CD4-positive, alpha-beta T cell treated with Interleukin-12 subunit alpha and Interleukin-12 subunit beta, for 1 hour (primary cell): ENCODE data around the gene PCSK1N.
"Not testable (repeated sequence)": the region's sequence is repeated elsewhere in the genome, so short reads cannot be mapped to it uniquely, and the experiment has no call there.

ENCODE experiments used
- DNase-seq: peaks from one replicate; pipeline ENCODE4 v3.0.0-alpha.2; 2020

Gene PCSK1N

DNA sequence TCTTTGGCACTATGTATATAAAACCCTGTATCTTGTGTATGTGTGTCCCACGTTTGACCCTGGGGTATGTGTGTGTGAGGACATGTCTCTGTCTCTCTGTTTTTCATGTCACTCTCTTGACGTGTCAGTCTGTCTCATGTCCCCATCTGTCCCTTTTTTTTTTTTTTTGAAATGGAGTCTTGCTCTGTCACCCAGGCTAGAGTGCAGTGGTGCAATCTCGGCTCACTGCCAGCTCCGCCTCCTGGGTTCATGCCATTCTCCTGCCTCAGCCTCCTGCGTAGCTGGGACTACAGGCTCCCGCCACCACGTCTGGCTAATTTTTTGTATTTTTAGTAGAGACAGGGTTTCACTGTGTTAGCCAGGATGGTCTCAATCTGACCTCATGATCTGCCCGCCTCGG is 16.0 kb downstream of the PCSK1N start:
- DNase-seq: not testable (repeated sequence)

DNA sequence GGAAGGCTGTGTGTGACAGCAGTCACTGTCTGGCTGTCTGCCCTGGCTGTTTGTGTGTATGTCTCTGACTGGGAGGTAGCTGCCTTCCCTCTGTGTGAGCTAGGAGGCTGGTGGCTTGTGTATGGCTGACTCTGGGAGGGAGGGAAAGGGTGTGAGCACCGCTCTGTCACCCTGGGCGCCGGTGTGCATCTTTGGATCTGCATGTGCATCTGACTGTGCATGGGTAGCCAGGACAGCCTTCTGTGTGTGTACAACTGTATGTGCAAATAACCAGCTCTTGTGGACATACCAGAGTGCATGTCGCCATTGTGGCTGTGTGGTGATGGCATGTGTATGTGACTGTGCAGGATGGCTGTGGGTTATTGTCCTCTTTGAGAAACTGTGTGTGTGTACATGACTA is 16.5 kb downstream of the PCSK1N start:
- no peak for DNase-seq

DNA sequence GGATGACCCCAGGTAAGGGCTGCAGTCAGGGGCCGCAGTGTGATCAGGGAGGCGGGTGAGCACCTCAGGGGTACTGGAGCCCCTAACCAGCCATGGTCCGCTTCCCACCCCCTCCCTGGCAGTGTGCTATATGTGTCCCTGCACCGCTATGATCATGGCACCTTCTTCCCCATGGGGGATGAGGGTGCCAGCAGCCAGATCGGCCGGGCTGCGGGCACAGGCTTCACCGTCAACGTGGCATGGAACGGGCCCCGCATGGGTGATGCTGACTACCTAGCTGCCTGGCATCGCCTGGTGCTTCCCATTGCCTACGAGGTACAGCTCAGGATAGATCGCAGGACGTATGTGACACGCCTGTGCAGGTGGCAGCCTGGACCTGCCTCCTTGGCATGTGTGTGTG is 17.3 kb downstream of the PCSK1N start:
- no peak for DNase-seq

GRCh38 chrX:48816014-48816810 is 19.2 kb downstream of the PCSK1N start:
- DNase-seq: no peak

DNA sequence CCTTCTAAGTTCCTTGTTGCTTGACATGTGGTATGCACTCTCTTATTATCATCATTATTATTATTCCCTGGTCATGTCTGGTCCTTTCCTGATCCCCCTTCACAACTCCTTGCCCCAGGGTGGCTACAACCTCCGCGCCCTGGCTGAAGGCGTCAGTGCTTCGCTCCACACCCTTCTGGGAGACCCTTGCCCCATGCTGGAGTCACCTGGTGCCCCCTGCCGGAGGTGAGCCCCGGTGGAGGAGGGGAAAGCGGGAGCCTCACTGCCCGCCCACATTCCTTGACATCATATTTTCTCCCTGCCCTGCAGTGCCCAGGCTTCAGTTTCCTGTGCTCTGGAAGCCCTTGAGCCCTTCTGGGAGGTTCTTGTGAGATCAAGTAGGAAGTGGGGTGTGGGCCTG is 20.1 kb downstream of the PCSK1N start:
- DNase-seq: no peak

- DNase-seq: no peak
Measured at GRCh38 chrX:48814722-48815121, 20.7 kb downstream of the PCSK1N start.

DNA sequence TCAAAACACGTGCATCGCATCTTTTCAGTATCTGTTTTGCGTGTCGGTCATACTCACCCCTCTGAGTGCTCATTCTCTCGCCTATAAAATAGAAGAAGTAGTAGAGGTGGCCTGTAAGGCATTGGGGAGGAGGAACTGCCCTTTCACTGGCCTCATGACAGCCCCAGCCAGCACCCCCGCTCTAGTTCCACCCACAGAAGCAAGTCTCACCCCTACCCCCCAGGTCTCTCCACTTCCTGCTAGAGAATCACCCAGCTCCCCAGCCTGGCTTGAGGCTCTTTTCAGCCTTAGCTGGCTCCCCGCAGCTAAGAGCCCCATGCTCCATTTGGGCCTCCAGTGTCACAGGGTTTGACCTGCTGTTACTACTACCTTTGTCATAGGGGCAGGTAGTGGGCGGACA is 21.8 kb downstream of the PCSK1N start:
- DNase-seq: no peak

- DNase-seq: no peak
Measured at GRCh38 chrX:48806081-48806480, 29.3 kb downstream of the PCSK1N start.

DNA sequence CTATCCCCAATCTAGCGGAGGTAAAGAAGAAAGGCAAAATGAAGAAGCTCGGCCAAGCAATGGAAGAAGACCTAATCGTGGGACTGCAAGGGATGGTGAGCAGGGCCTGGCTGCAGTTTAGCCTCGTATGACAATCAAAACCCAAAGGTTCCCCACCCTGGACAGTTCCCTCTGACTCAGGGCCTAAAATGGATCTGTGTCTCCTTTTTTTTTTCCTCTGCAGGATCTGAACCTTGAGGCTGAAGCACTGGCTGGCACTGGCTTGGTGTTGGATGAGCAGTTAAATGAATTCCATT is 32.6 kb downstream of the PCSK1N start:
- no peak for DNase-seq

- DNase-seq: peak; percentile 70
Measured at GRCh38 chrX:48802089-48802904, 33.1 kb downstream of the PCSK1N start.

GRCh38 chrX:48801280-48802088 is 33.9 kb downstream of the PCSK1N start, which contains the start of gene HDAC6:
Gene HDAC6 (plus strand): TSS chrX:48802067. CDS start chrX:48802693, 626 bp downstream.
- DNase-seq: peak; percentile 97

- DNase-seq: no peak
Measured at GRCh38 chrX:48800574-48801279, 34.7 kb downstream of the PCSK1N start.

DNA sequence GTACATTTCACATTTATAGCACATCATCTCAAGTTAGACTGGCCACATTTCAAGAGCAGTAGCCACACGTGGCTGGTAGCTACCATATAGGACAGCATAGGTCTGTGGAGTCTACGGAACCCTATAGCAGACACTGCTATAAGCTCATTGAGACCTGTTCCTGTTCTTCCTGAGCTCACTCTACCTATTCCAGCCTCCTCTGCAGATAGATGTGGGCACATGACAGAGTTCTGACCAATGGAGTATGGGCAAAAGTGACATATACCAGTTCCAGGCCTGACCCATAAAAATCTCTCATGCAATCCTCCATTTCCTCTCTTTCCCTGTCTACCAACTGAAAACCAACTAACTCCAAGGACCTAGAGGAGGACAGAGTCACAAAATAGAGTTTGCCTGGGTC is 37.1 kb downstream of the PCSK1N start:
- no peak for DNase-seq

DNA sequence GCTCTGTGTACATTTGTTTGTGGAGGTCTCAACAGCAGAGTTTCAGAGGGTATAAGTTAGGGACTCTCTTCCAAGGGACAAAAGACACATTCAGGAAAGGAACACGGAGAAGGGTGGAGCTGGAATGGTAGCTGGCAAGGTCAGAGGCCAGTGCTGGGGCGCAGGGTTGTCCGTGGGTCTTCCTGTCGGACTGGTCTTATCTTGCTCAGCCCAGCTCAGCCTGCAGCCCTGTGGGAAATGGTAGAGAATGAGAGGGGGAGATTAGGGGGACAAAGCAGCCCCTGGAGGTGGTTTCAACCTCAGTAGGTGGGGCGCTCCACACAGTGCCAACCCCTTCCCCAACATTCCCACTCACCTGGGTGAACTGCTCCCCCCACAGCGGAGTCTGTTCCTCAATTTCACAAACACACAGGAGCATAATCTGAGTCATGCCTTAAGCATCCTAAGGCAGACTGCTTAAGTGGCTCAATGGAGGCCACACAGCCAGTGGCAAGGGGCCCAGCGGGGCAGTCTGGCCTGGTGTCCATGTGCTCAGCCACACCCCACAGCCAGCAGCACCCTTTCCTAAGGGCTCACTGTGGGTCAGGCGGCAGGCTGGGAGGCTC is 40.4 kb downstream of the PCSK1N start:
- no peak for DNase-seq

- no peak for DNase-seq
Measured at GRCh38 chrX:48794340-48794910, 41.0 kb downstream of the PCSK1N start.

DNA sequence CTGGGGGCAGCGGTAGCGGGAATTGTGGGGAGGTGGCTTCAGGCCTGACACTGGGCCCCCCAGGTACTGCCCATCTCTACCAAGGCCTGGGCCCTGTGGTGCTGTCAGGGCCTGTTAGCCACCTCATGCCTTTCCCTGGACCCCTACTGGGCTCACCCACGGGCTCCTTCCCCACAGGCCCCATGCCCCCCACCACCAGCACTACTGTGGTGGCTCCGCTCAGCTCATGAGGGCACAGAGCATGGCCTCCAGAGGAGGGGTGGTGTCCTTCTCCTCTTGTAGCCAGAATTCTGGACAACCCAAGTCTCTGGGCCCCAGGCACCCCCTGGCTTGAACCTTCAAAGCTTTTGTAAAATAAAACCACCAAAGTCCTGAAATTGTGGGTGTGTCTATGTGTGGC is 41.5 kb downstream of the PCSK1N start:
- DNase-seq: no peak

GRCh38 chrX:48792219-48792618 is 43.2 kb downstream of the PCSK1N start:
- no peak for DNase-seq

- no peak for DNase-seq
Measured at GRCh38 chrX:48791063-48791820, 44.2 kb downstream of the PCSK1N start.

DNA sequence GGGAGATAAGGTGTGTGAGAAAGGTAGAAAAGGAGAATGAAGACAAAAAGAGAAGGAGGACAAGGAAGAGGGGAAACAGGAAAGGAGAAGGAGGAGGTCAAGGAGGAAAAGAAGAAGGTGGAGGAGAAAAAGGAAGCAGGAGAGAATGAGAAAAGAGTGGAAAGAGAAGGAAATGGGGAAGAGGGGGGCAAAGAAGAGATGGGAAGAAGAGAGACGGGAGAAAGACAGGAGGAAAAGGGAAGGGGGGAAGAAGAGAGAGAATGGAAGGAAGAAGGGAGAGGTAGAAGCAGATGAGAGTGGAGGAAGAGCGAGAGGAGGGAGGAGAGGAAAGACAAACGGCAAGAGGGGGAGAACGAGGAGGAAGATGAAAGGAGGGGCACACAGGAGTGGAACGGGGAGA is 44.9 kb downstream of the PCSK1N start:
- DNase-seq: no peak

GRCh38 chrX:48789366-48790220 is 45.8 kb downstream of the PCSK1N start:
- DNase-seq: no peak
